HG02884 (cell line): ENCODE results near the gene MUS81.

Experiments used
- ATAC-seq: cut with Tn5 transposase; IDR thresholded peaks from one replicate; pipeline ENCODE4 v1.9.1; 2021; ENCODE audit warnings: mild to moderate bottlenecking, moderate library complexity; ENCODE audit not compliant: unreplicated experiment

MUS81 gene

GRCh38 chr11:65911682-65912568 lies 51.7 kb downstream of the MUS81 start:
- no peak for ATAC-seq

GRCh38 chr11:65912845-65913244 lies 52.6 kb downstream of the MUS81 start:
- ATAC-seq: no peak

- ATAC-seq: no peak
Observed at GRCh38 chr11:65915101-65915820, 55.0 kb downstream of the MUS81 start.

- ATAC-seq: no peak
Observed at GRCh38 chr11:65915821-65916251, 55.6 kb downstream of the MUS81 start.
